ENCODE data around the gene HENMT1.
A peak's percentile ranks its signal among the peaks of the same experiment; 100 is the strongest.
"Not testable (repeated sequence)": the region's sequence is repeated elsewhere in the genome, so short reads cannot be mapped to it uniquely, and the experiment has no call there.

The HENMT1 gene

GRCh38 chr1:108671143-108671542, 10.2 kb upstream of the HENMT1 start:
- no peak for DNase-seq (ENCODE audit: low spot score)

GRCh38 chr1:108670131-108670773, 9.4 kb upstream of the HENMT1 start:
- DNase-seq (ENCODE audit: low spot score): no peak

- DNase-seq (ENCODE audit: low spot score): no peak
Measured at GRCh38 chr1:108669679-108670078, 8.8 kb upstream of the HENMT1 start.

GRCh38 chr1:108668777-108669176, 7.9 kb upstream of the HENMT1 start:
- no peak for DNase-seq (ENCODE audit: low spot score)

- DNase-seq (ENCODE audit: low spot score): not testable (repeated sequence)
Measured at GRCh38 chr1:108667422-108667821, 6.5 kb upstream of the HENMT1 start.

- DNase-seq (ENCODE audit: low spot score): no peak
Measured at GRCh38 chr1:108665771-108666170, 4.9 kb upstream of the HENMT1 start.

GRCh38 chr1:108665067-108665466, 4.2 kb upstream of the HENMT1 start:
- DNase-seq (ENCODE audit: low spot score): no peak

GRCh38 chr1:108664481-108664880, 3.6 kb upstream of the HENMT1 start:
- DNase-seq (ENCODE audit: low spot score): no peak

- DNase-seq (ENCODE audit: low spot score): no peak
Measured at GRCh38 chr1:108663074-108663473, 2.2 kb upstream of the HENMT1 start.

GRCh38 chr1:108657356-108658080, 3.4 kb downstream of the HENMT1 start:
- no peak for DNase-seq (ENCODE audit: low spot score)

- DNase-seq (ENCODE audit: low spot score): no peak
Measured at GRCh38 chr1:108653431-108654105, 7.3 kb downstream of the HENMT1 start.

GRCh38 chr1:108646648-108647269, 14.1 kb downstream of the HENMT1 start:
- peak; percentile 31 for DNase-seq (ENCODE audit: low spot score)

GRCh38 chr1:108646265-108646647, 14.6 kb downstream of the HENMT1 start:
- DNase-seq (ENCODE audit: low spot score): no peak

- no peak for DNase-seq (ENCODE audit: low spot score)
Measured at GRCh38 chr1:108645564-108646184, 15.2 kb downstream of the HENMT1 start.

GRCh38 chr1:108644984-108645383, 15.9 kb downstream of the HENMT1 start:
- no peak for DNase-seq (ENCODE audit: low spot score)

GRCh38 chr1:108643492-108644335, 17.2 kb downstream of the HENMT1 start:
- DNase-seq (ENCODE audit: low spot score): peak; percentile 49

- not testable (repeated sequence) for DNase-seq (ENCODE audit: low spot score)
Measured at GRCh38 chr1:108640863-108641262, 20.0 kb downstream of the HENMT1 start.

- DNase-seq (ENCODE audit: low spot score): no peak
Measured at GRCh38 chr1:108639899-108640560, 20.9 kb downstream of the HENMT1 start.

GRCh38 chr1:108636876-108637275, 24.0 kb downstream of the HENMT1 start:
- no peak for DNase-seq (ENCODE audit: low spot score)

GRCh38 chr1:108634521-108634920, 26.4 kb downstream of the HENMT1 start:
- DNase-seq (ENCODE audit: low spot score): no peak

- DNase-seq (ENCODE audit: low spot score): no peak
Measured at GRCh38 chr1:108628665-108629064, 32.2 kb downstream of the HENMT1 start.
